Brain microvascular endothelial cell (primary cell): ENCODE measurements around the gene VWF.

ENCODE experiments used
- DNase-seq: peaks from one replicate; pipeline ENCODE4 v3.0.0-alpha.2; 2020
- H3K27ac ChIP-seq: fragments of 250-450 bp; sonication (Bioruptor Pico); 2 replicates; pipeline ENCODE4 v1.5.1; 2020; ENCODE audit warnings: mild to moderate bottlenecking, moderate library complexity
- H3K27me3 ChIP-seq: fragments of 250-450 bp; sonication (Bioruptor Pico); replicated peaks from 2 replicates; pipeline ENCODE4 v1.5.1; 2020; ENCODE audit warnings: mild to moderate bottlenecking
- H3K36me3 ChIP-seq: fragments of 250-450 bp; sonication (Bioruptor Pico); replicated peaks from 2 replicates; pipeline ENCODE4 v1.5.1; 2020; ENCODE audit warnings: mild to moderate bottlenecking
- H3K4me3 ChIP-seq: 2 replicates; pipeline ENCODE4 v1.5.1; 2011; ENCODE audit warnings: low read depth, mild to moderate bottlenecking, control low read depth, low read length, moderate library complexity
- CTCF ChIP-seq: IDR thresholded peaks from 2 replicates; pipeline ENCODE4 v1.5.1; 2011; ENCODE audit warnings: low read depth, mild to moderate bottlenecking, moderate library complexity, low read length, control low read depth, inconsistent platforms; ENCODE audit errors: missing control alignments
- in situ Hi-C: cut with HindIII; loops from 2 replicates; pipeline ENCODE4 v1.10.0; 2017; ENCODE audit warnings: low sequenced_read_pairs, low pct_ligation_motif_present

Gene VWF

GRCh38 chr12:6074979-6075585, 49.4 kb downstream of the VWF start:
- no peak for DNase-seq
- Histone ChIP-seq H3K27me3 (no peaks in the 10 kb centered on the region), H3K36me3 (no peaks in the 10 kb centered on the region), H3K4me3 (peak overlapping the region; percentile 0), H3K27ac (no peak overlapping the region)
- in situ Hi-C loops, result no loop called here
- no peak for TF ChIP-seq CTCF

DNA sequence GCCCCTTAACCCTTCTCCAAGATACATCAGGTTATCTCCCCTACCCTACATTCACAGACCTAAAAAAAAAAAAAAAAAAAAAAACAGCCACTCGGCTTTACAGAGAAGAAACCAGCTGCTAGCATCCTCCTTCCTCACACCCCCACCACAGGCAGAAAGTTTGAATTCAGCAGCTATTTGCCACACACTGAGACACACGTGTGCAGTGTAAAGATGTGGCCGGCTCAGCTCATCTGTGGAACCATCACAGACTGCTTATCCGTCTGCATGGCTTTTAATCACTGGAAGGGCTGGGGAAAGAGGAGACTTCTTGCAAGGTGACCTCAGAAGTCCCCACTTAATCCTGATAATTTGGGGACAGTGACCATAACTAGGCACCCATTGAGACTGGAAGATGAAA, 50.0 kb downstream of the VWF start:
- in situ Hi-C loops, result no loop called here
- H3K4me3 ChIP-seq, result no peak overlapping the region
- H3K27ac ChIP-seq, result no peak overlapping the region
- no peak for DNase-seq
- H3K27me3 ChIP-seq, result no peaks in the 10 kb centered on the region
- no peaks in the 10 kb centered on the region for H3K36me3 ChIP-seq
- no peak for TF ChIP-seq CTCF

DNA sequence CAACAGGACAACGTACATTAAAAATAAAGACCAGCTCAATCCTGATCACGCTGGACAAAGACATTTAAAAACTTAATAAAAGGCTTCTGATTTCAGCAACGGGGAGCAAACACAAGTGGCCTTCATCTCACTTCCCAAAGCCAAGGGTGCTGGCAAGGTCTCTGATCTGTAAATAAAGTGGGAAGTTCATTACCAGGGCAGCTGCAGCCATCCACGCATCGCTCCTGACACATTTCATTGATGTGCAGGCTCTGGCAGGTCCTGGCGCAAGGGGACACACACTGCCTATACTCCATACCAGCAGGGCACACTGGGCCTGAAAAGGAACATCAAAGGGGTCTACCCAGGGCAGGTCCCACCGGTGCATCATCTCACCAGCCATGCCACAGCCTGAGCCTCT, 51.0 kb downstream of the VWF start:
- Histone ChIP-seq H3K4me3 (no peak overlapping the region), H3K27ac (no peak overlapping the region), H3K27me3 (no peaks in the 10 kb centered on the region), H3K36me3 (no peaks in the 10 kb centered on the region)
- DNase-seq, result no peak
- TF ChIP-seq CTCF, result no peak
- in situ Hi-C loops, result no loop called here

- peak; percentile 78 for DNase-seq
- no peak overlapping the region for H3K27ac ChIP-seq
- no peaks in the 10 kb centered on the region for H3K27me3 ChIP-seq
- H3K36me3 ChIP-seq, result no peaks in the 10 kb centered on the region
- peak; percentile 56 for TF ChIP-seq CTCF
- no peak overlapping the region for H3K4me3 ChIP-seq
- in situ Hi-C loops, result no loop called here
Measured at GRCh38 chr12:6072302-6072752, 52.1 kb downstream of the VWF start.

DNA sequence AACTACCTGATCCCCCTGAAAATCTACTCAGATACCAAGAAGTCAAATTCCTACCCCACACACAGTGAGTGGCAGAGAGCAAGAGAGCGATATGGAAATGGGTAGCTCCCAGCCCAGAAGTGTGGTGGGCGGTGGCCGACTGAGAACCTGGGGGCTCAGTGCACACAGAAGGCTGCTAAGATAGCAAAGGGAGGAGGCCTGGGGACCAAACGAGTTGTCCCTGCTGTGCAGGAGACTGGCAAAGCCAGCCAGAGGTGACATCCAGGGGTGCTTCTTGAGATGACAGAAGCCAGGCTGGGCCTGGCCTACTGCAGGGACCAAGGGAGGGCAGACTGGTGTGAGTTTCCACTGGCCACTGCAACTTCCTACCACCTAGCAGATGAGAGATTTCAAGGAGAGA, 52.9 kb downstream of the VWF start:
- in situ Hi-C loops, result no loop called here
- Histone ChIP-seq H3K4me3 (no peak overlapping the region), H3K27me3 (no peaks in the 10 kb centered on the region), H3K36me3 (no peaks in the 10 kb centered on the region), H3K27ac (no peak overlapping the region)
- no peak for TF ChIP-seq CTCF
- no peak for DNase-seq
